ENCODE measurements around the gene PFDN4.

The PFDN4 gene

GRCh38 chr20:54217762-54218161, 9.9 kb downstream of the PFDN4 start:
- Histone ChIP-seq H2AK5ac (ENCODE audit: low read length) (no peak overlapping the region), H4K91ac (ENCODE audit: low read depth, low read length) (peak overlapping the region; percentile 14), H3K79me1 (ENCODE audit: low read length) (peaks cover 5% of the 10 kb centered on the region), H2BK12ac (ENCODE audit: low read length) (peak overlapping the region; percentile 64), H3K9ac (ENCODE audit: low read length) (no peak overlapping the region), H3K9me3 (ENCODE audit: insufficient read depth, low read depth, low read length) (no peaks in the 10 kb centered on the region), H3K36me3 (ENCODE audit: control insufficient read depth in 1 of 2, insufficient read depth in 2 of 2, low read length in 2 of 2) (peaks cover 14 to 15% of the 10 kb centered on the region in 2 experiments), H4K8ac (ENCODE audit: low read depth, low read length) (peak overlapping the region; percentile 38), H2BK120ac (ENCODE audit: insufficient read depth, low read length, poor library complexity) (no peak overlapping the region), H3K18ac (ENCODE audit: low read length) (peak overlapping the region; percentile 59), H2AFZ (ENCODE audit: insufficient read depth, low read length, poor library complexity) (no peak overlapping the region), H3K23ac (ENCODE audit: low read length) (no peak overlapping the region), H3K79me2 (ENCODE audit: control insufficient read depth, insufficient read depth, low read length, poor library complexity) (peaks cover 3% of the 10 kb centered on the region), H3K27me3 (ENCODE audit: insufficient read depth, low read length) (no peaks in the 10 kb centered on the region), H2BK5ac (ENCODE audit: low read depth, low read length, poor library complexity) (no peak overlapping the region), H3K14ac (ENCODE audit: low read length) (no peak overlapping the region), H4K12ac (ENCODE audit: low read depth, low read length) (peak overlapping the region; percentile 43), H3K4me3 (ENCODE audit: low read depth, low read length) (no peak overlapping the region), H3K27ac (ENCODE audit: low read depth, low read length) (no peak overlapping the region), H3K4me2 (ENCODE audit: low read length) (no peak overlapping the region), H3K4ac (ENCODE audit: low read depth, low read length) (no peak overlapping the region), H3K4me1 (ENCODE audit: control insufficient read depth in 1 of 2, insufficient read depth in 2 of 2, low read length in 2 of 2) (peaks cover 6 to 11% of the 10 kb centered on the region in 2 experiments)
- WGBS (ENCODE audit: extremely low coverage, insufficient coverage, insufficient read length), result no CpG with 5 or more reads among the region's 7 CpGs
- no peak for DNase-seq

DNA sequence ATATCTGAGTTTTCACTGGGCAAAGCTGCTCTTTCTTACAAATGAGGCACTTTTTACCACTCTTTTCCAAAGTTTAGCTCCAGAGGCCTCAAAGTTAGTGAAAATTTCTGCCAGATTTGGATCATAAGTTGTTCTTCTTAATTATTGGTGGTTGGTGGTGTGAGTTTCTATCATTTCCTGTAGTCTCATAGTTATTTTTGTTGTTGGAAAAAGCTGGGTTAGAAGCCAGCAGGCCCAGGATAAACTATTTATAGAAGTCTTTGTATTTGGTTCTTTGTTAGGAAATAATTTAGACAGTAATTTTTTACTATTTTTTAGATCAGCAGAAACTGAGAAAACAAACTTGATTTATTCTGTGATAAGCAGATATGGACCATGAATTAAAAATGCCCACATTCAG, 10.6 kb downstream of the PFDN4 start:
- Histone ChIP-seq H3K23ac (ENCODE audit: low read length) (no peak overlapping the region), H4K91ac (ENCODE audit: low read depth, low read length) (no peak overlapping the region), H3K9me3 (ENCODE audit: insufficient read depth, low read depth, low read length) (no peaks in the 10 kb centered on the region), H2BK12ac (ENCODE audit: low read length) (no peak overlapping the region), H3K79me1 (ENCODE audit: low read length) (peaks cover 8% of the 10 kb centered on the region), H4K8ac (ENCODE audit: low read depth, low read length) (no peak overlapping the region), H2BK120ac (ENCODE audit: insufficient read depth, low read length, poor library complexity) (no peak overlapping the region), H3K18ac (ENCODE audit: low read length) (no peak overlapping the region), H3K36me3 (ENCODE audit: control insufficient read depth in 1 of 2, insufficient read depth in 2 of 2, low read length in 2 of 2) (peaks cover 14 to 15% of the 10 kb centered on the region in 2 experiments), H3K14ac (ENCODE audit: low read length) (no peak overlapping the region), H3K79me2 (ENCODE audit: control insufficient read depth, insufficient read depth, low read length, poor library complexity) (peaks cover 3% of the 10 kb centered on the region), H3K9ac (ENCODE audit: low read length) (no peak overlapping the region), H3K4me1 (ENCODE audit: control insufficient read depth in 1 of 2, insufficient read depth in 2 of 2, low read length in 2 of 2) (peaks cover 8 to 14% of the 10 kb centered on the region in 2 experiments), H2AK5ac (ENCODE audit: low read length) (no peak overlapping the region), H3K4ac (ENCODE audit: low read depth, low read length) (no peak overlapping the region), H4K12ac (ENCODE audit: low read depth, low read length) (no peak overlapping the region), H3K4me2 (ENCODE audit: low read length) (no peak overlapping the region), H3K27me3 (ENCODE audit: insufficient read depth, low read length) (no peaks in the 10 kb centered on the region), H3K4me3 (ENCODE audit: low read depth, low read length) (no peak overlapping the region), H2BK5ac (ENCODE audit: low read depth, low read length, poor library complexity) (no peak overlapping the region), H2AFZ (ENCODE audit: insufficient read depth, low read length, poor library complexity) (no peak overlapping the region), H3K27ac (ENCODE audit: low read depth, low read length) (no peak overlapping the region)
- no peak for DNase-seq

DNA sequence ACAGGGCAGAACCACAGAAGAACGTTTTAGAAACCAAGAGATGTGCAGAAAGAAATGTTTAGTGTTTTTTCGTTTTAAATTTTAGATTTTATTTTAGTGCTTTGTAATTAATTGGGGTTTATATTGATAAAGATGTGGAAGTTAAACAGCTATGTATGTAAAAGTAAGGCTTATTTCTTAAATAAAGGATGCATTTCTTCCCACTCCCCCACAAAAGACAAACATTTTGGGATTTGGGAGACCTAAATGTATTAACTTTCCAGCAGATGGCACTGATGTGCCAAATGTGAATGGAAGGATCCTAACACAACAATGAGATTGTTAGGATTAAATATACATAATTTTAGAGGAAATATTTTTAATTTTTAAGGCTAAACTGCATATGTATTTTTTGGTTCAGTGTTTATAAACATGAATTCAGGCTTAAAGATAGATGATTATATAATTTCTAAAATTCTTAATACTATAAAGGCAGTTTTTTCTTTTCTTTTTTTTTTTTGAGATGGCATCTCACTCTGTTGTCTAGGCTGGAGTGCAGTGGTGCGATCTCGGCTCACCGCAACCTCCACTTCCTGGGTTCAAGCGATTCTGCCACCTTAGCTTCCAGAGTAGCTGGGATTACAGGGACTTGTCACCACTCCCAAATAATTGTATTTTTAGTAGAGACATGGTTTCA, 12.0 kb downstream of the PFDN4 start:
- Histone ChIP-seq H3K36me3 (ENCODE audit: control insufficient read depth in 1 of 2, insufficient read depth in 2 of 2, low read length in 2 of 2) (peaks cover 11 to 13% of the 10 kb centered on the region in 2 experiments), H4K8ac (ENCODE audit: low read depth, low read length) (no peak overlapping the region), H3K9ac (ENCODE audit: low read length) (no peak overlapping the region), H3K4me3 (ENCODE audit: low read depth, low read length) (no peak overlapping the region), H3K14ac (ENCODE audit: low read length) (no peak overlapping the region), H3K9me3 (ENCODE audit: insufficient read depth, low read depth, low read length) (no peaks in the 10 kb centered on the region), H3K27ac (ENCODE audit: low read depth, low read length) (no peak overlapping the region), H3K4me2 (ENCODE audit: low read length) (no peak overlapping the region), H3K79me2 (ENCODE audit: control insufficient read depth, insufficient read depth, low read length, poor library complexity) (no peaks in the 10 kb centered on the region), H2AK5ac (ENCODE audit: low read length) (no peak overlapping the region), H4K91ac (ENCODE audit: low read depth, low read length) (no peak overlapping the region), H2AFZ (ENCODE audit: insufficient read depth, low read length, poor library complexity) (no peak overlapping the region), H3K18ac (ENCODE audit: low read length) (no peak overlapping the region), H2BK120ac (ENCODE audit: insufficient read depth, low read length, poor library complexity) (no peak overlapping the region), H3K4me1 (ENCODE audit: control insufficient read depth in 1 of 2, insufficient read depth in 2 of 2, low read length in 2 of 2) (peaks cover 8 to 18% of the 10 kb centered on the region in 2 experiments), H3K27me3 (ENCODE audit: insufficient read depth, low read length) (no peaks in the 10 kb centered on the region), H2BK5ac (ENCODE audit: low read depth, low read length, poor library complexity) (no peak overlapping the region), H3K23ac (ENCODE audit: low read length) (no peak overlapping the region), H2BK12ac (ENCODE audit: low read length) (no peak overlapping the region), H3K79me1 (ENCODE audit: low read length) (peaks cover 8% of the 10 kb centered on the region), H4K12ac (ENCODE audit: low read depth, low read length) (no peak overlapping the region), H3K4ac (ENCODE audit: low read depth, low read length) (no peak overlapping the region)
- WGBS (ENCODE audit: extremely low coverage, insufficient coverage, insufficient read length), result 100% methylated on average over 1 of the region's 6 CpGs
- peak in 1 of 2 donors; percentile 74 for DNase-seq

- H3K27ac ChIP-seq (ENCODE audit: low read depth, low read length), result no peak overlapping the region
- peaks cover 8 to 18% of the 10 kb centered on the region in 2 experiments for H3K4me1 ChIP-seq (ENCODE audit: control insufficient read depth in 1 of 2, insufficient read depth in 2 of 2, low read length in 2 of 2)
- no peaks in the 10 kb centered on the region for H3K79me2 ChIP-seq (ENCODE audit: control insufficient read depth, insufficient read depth, low read length, poor library complexity)
- peaks cover 10 to 13% of the 10 kb centered on the region in 2 experiments for H3K36me3 ChIP-seq (ENCODE audit: control insufficient read depth in 1 of 2, insufficient read depth in 2 of 2, low read length in 2 of 2)
- H3K4me3 ChIP-seq (ENCODE audit: low read depth, low read length), result no peak overlapping the region
- H4K91ac ChIP-seq (ENCODE audit: low read depth, low read length), result peak overlapping the region; percentile 5
- H3K18ac ChIP-seq (ENCODE audit: low read length), result peak overlapping the region; percentile 2
- H3K9ac ChIP-seq (ENCODE audit: low read length), result no peak overlapping the region
- no peak overlapping the region for H2AFZ ChIP-seq (ENCODE audit: insufficient read depth, low read length, poor library complexity)
- peaks cover 8% of the 10 kb centered on the region for H3K79me1 ChIP-seq (ENCODE audit: low read length)
- no peaks in the 10 kb centered on the region for H3K9me3 ChIP-seq (ENCODE audit: insufficient read depth, low read depth, low read length)
- no peak overlapping the region for H2AK5ac ChIP-seq (ENCODE audit: low read length)
- no peak overlapping the region for H4K12ac ChIP-seq (ENCODE audit: low read depth, low read length)
- no peak overlapping the region for H3K23ac ChIP-seq (ENCODE audit: low read length)
- H3K14ac ChIP-seq (ENCODE audit: low read length), result no peak overlapping the region
- H2BK12ac ChIP-seq (ENCODE audit: low read length), result no peak overlapping the region
- no CpG with 5 or more reads among the region's 6 CpGs for WGBS (ENCODE audit: extremely low coverage, insufficient coverage, insufficient read length)
- no peak overlapping the region for H2BK5ac ChIP-seq (ENCODE audit: low read depth, low read length, poor library complexity)
- peak overlapping the region; percentile 69 for H2BK120ac ChIP-seq (ENCODE audit: insufficient read depth, low read length, poor library complexity)
- no peak overlapping the region for H4K8ac ChIP-seq (ENCODE audit: low read depth, low read length)
- no peak overlapping the region for H3K4ac ChIP-seq (ENCODE audit: low read depth, low read length)
- H3K27me3 ChIP-seq (ENCODE audit: insufficient read depth, low read length), result no peaks in the 10 kb centered on the region
- no peak for DNase-seq
- H3K4me2 ChIP-seq (ENCODE audit: low read length), result no peak overlapping the region
These were observed 12.8 kb downstream of the PFDN4 start for GRCh38 chr20:54220722-54221121.

Measured in trophoblast cell (in vitro differentiated cells and primary cell).